ENCODE data around the gene ACTR1A.

GRCh38 chr10:102429468-102429867 lies 73.0 kb downstream of the ACTR1A start:
- TF ChIP-seq CTCF (conservative IDR thresholded peaks at IDR 0.05) (no peak), ZFX (IDR thresholded peaks at IDR 0.05) (no peak)
